Neuronal stem cell (in vitro differentiated cells): ENCODE data around the gene DDX24.

Source experiments
- DNase-seq: peaks from one replicate; pipeline ENCODE4 v3.0.0-alpha.2; 2013; ENCODE audit warnings: low spot score
- H2AFZ ChIP-seq: one replicate; pipeline ENCODE4 v1.6.1; 2013; ENCODE audit warnings: mild to moderate bottlenecking, low read length, inconsistent platforms
- H2AK5ac ChIP-seq: 2 replicates; pipeline ENCODE4 v1.6.1; 2013; ENCODE audit warnings: low read depth, mild to moderate bottlenecking, inconsistent platforms, low read length, moderate library complexity, mixed read lengths
- H2BK120ac ChIP-seq: 2 replicates; pipeline ENCODE4 v1.6.1; 2013; ENCODE audit warnings: low read depth, mild to moderate bottlenecking, inconsistent platforms, low read length, moderate library complexity, mixed read lengths
- H2BK12ac ChIP-seq: one replicate; pipeline ENCODE4 v1.6.1; 2013; ENCODE audit warnings: low read length, inconsistent platforms
- H2BK15ac ChIP-seq: 2 replicates; pipeline ENCODE4 v1.6.1; 2013; ENCODE audit warnings: mild to moderate bottlenecking, low read length, inconsistent platforms, mixed read lengths
- H2BK5ac ChIP-seq: one replicate; pipeline ENCODE4 v1.6.1; 2013; ENCODE audit warnings: inconsistent platforms, mild to moderate bottlenecking, low read length, moderate library complexity
- H3K14ac ChIP-seq: one replicate; pipeline ENCODE4 v1.6.1; 2013; ENCODE audit warnings: low read length, inconsistent platforms
- H3K18ac ChIP-seq: 2 replicates; pipeline ENCODE4 v1.6.1; 2013; ENCODE audit warnings: low read length, inconsistent platforms
- H3K23ac ChIP-seq: 2 replicates; pipeline ENCODE4 v1.6.1; 2013; ENCODE audit warnings: low read depth, mild to moderate bottlenecking, mixed read lengths, low read length, inconsistent platforms; ENCODE audit not compliant: poor library complexity
- H3K27ac ChIP-seq: replicated peaks from 3 replicates; pipeline ENCODE4 v1.5.1; 2013; ENCODE audit warnings: low read length, inconsistent platforms
- H3K27me3 ChIP-seq, 3 experiments: 2 replicates each; pipeline ENCODE4 v1.6.1; 2013; ENCODE audit warnings: low read length in 3 of 3, mild to moderate bottlenecking in 2 of 3, inconsistent platforms in 1 of 3, low read depth in 1 of 3, mixed read lengths in 1 of 3, moderate library complexity in 1 of 3; ENCODE audit not compliant: control insufficient read depth in 3 of 3, insufficient read depth in 3 of 3
- H3K36me3 ChIP-seq, 2 donors: replicated peaks in 1 of 2; 2 replicates each; pipeline ENCODE4 v1.6.1; 2013; ENCODE audit warnings: low read length in 2 of 2; ENCODE audit not compliant: control insufficient read depth in 2 of 2, insufficient read depth in 2 of 2
- H3K4ac ChIP-seq: 2 replicates; pipeline ENCODE4 v1.6.1; 2013; ENCODE audit warnings: inconsistent platforms, mild to moderate bottlenecking, low read length, moderate library complexity
- H3K4me1 ChIP-seq, 2 donors: 1 replicate in 1 of 2; 2 replicates in 1 of 2; pipeline ENCODE4 v1.6.1; 2013; ENCODE audit warnings: low read length in 2 of 2, low read depth in 1 of 2; ENCODE audit not compliant: control insufficient read depth in 2 of 2, insufficient read depth in 1 of 2
- H3K4me2 ChIP-seq: one replicate; pipeline ENCODE4 v1.6.1; 2013; ENCODE audit warnings: mild to moderate bottlenecking, low read length, inconsistent platforms; ENCODE audit not compliant: insufficient read depth, poor library complexity, severe bottlenecking
- H3K4me3 ChIP-seq, 2 donors: 2 replicates each; pipeline ENCODE4 v1.5.1; 2013; ENCODE audit warnings: low read length in 2 of 2, mild to moderate bottlenecking in 2 of 2, inconsistent platforms in 1 of 2, moderate library complexity in 1 of 2
- H3K79me1 ChIP-seq: one replicate; pipeline ENCODE4 v1.6.1; 2013; ENCODE audit warnings: low read depth, mild to moderate bottlenecking, inconsistent platforms, low read length, moderate library complexity
- H3K9ac ChIP-seq: one replicate; pipeline ENCODE4 v1.6.1; 2013; ENCODE audit warnings: mild to moderate bottlenecking, low read depth, low read length, inconsistent platforms; ENCODE audit not compliant: poor library complexity
- H3K9me3 ChIP-seq, 2 donors: replicated peaks in 1 of 2; 2 replicates each; pipeline versions ENCODE3 to v1.6.1; 2013; ENCODE audit warnings: low read length in 2 of 2, mild to moderate bottlenecking in 2 of 2, inconsistent platforms in 1 of 2, low read depth in 1 of 2, mixed read lengths in 1 of 2, moderate library complexity in 1 of 2; ENCODE audit not compliant: control insufficient read depth in 2 of 2, insufficient read depth in 1 of 2
- H4K8ac ChIP-seq: one replicate; pipeline ENCODE4 v1.6.1; 2013; ENCODE audit warnings: low read depth, mild to moderate bottlenecking, inconsistent platforms, low read length, moderate library complexity
- H4K91ac ChIP-seq: one replicate; pipeline ENCODE4 v1.6.1; 2013; ENCODE audit warnings: low read length, low read depth, mild to moderate bottlenecking, inconsistent platforms; ENCODE audit not compliant: poor library complexity
- WGBS, 2 donors: extraction: QIAGEN DNeasy Blood & Tissue Kit; methylation state at CpG; one replicate each; pipeline ENCODE4 v1.1.7; 2013; ENCODE audit warnings: missing lambda C conversion rate in 2 of 2, mixed read lengths in 1 of 2; ENCODE audit not compliant: insufficient read length in 2 of 2, insufficient replicate concordance in 1 of 2; ENCODE audit errors: extremely low coverage in 2 of 2; 5-methylcytosine and 5-hydroxymethylcytosine counted together

The DDX24 gene

DNA sequence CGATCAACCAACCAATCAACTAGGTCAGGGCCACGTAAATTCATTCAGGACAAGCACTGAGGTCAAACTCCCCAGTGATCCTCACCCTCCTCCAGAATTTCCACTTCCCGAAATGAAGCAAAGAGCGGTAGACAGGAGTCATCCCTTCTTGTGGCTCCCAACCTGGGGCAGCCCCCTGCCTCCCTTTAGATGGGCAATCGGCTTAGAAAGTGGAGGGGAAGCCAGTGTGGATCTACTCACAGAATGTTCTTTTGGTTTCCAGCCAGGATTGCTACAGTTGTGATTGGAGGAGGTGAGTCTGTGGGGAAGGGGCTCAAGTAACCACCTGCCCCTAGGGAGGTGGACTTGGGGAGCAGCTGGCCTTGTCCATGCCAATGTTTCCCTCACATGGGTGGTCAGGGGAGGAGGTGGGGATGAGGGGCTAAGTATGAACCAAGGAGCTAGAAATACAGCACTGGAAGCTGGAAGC, 33.6 kb upstream of the DDX24 start:
- no peak overlapping the region for H2AK5ac ChIP-seq
- H3K9me3 ChIP-seq = peaks cover 0 to 4% of the 10 kb centered on the region in 2 donors
- no peak overlapping the region for H2BK120ac ChIP-seq
- H3K18ac ChIP-seq = no peak overlapping the region
- peaks cover 0 to 3% (median 0%) of the 10 kb centered on the region in 3 experiments for H3K27me3 ChIP-seq
- no peak overlapping the region for H2AFZ ChIP-seq
- H3K4ac ChIP-seq = no peak overlapping the region
- H2BK12ac ChIP-seq = no peak overlapping the region
- DNase-seq = no peak
- no peak overlapping the region for H3K14ac ChIP-seq
- no peak overlapping the region for H4K91ac ChIP-seq
- no peak overlapping the region for H2BK5ac ChIP-seq
- H3K36me3 ChIP-seq = no peaks in the 10 kb centered on the region
- no peak overlapping the region for H2BK15ac ChIP-seq
- H3K4me3 ChIP-seq = no peak overlapping the region
- peaks cover 0 to 4% of the 10 kb centered on the region in 2 donors for H3K4me1 ChIP-seq
- no peak overlapping the region for H4K8ac ChIP-seq
- no CpG with 5 or more reads among the region's 5 CpGs for WGBS, 2 donors
- H3K27ac ChIP-seq = no peak overlapping the region
- no peak overlapping the region for H3K4me2 ChIP-seq
- no peak overlapping the region for H3K23ac ChIP-seq
- no peak overlapping the region for H3K9ac ChIP-seq
- H3K79me1 ChIP-seq = no peaks in the 10 kb centered on the region

- no peak overlapping the region for H2BK120ac ChIP-seq
- H3K14ac ChIP-seq = no peak overlapping the region
- H3K4me1 ChIP-seq = peaks cover 3 to 4% of the 10 kb centered on the region in 2 donors
- H3K4me3 ChIP-seq = no peak overlapping the region
- H2BK12ac ChIP-seq = no peak overlapping the region
- no peak overlapping the region for H2BK15ac ChIP-seq
- H3K4ac ChIP-seq = no peak overlapping the region
- H2BK5ac ChIP-seq = no peak overlapping the region
- DNase-seq = no peak
- H3K4me2 ChIP-seq = no peak overlapping the region
- H4K91ac ChIP-seq = no peak overlapping the region
- H3K27ac ChIP-seq = no peak overlapping the region
- H2AFZ ChIP-seq = no peak overlapping the region
- no peak overlapping the region for H2AK5ac ChIP-seq
- H3K79me1 ChIP-seq = no peaks in the 10 kb centered on the region
- no peak overlapping the region for H3K18ac ChIP-seq
- no peak overlapping the region for H3K23ac ChIP-seq
- no peak overlapping the region for H4K8ac ChIP-seq
- H3K9ac ChIP-seq = no peak overlapping the region
- no peaks in the 10 kb centered on the region for H3K36me3 ChIP-seq
- H3K9me3 ChIP-seq = peaks cover 0 to 1% of the 10 kb centered on the region in 2 donors
- no peaks in the 10 kb centered on the region for H3K27me3 ChIP-seq
- no CpG with 5 or more reads among the region's 5 CpGs for WGBS, 2 donors
Observed at GRCh38 chr14:94113908-94114588, 33.0 kb upstream of the DDX24 start.

DNA sequence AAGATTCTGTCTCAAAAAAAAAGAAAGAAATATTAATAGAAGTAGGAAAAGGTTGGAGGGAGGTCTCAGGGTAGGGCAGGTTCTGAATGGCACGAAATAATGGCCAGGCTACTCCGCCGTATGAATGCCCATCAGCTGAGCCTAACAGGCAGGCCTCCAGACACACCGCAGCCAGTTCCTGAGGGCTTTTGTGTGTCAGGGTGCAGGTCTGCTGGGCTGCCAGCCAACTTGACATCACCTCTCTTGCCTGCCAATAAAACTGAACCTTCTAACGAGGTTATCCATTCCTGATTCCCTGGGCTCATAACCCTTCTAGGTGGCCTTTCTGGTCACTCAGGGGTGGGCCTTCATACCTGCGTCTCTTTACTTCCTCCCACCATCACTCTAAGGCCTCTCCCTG, 32.5 kb upstream of the DDX24 start:
- Histone ChIP-seq H3K27me3 (no peaks in the 10 kb centered on the region), H3K36me3 (no peaks in the 10 kb centered on the region), H2AFZ (no peak overlapping the region), H3K27ac (no peak overlapping the region), H2BK12ac (no peak overlapping the region), H3K9ac (no peak overlapping the region), H3K4me1 (peaks cover 3 to 4% of the 10 kb centered on the region in 2 donors), H3K23ac (no peak overlapping the region), H2BK120ac (no peak overlapping the region), H2AK5ac (no peak overlapping the region), H4K91ac (no peak overlapping the region), H3K14ac (no peak overlapping the region), H3K9me3 (peaks cover 0 to 1% of the 10 kb centered on the region in 2 donors), H3K18ac (no peak overlapping the region), H3K79me1 (no peaks in the 10 kb centered on the region), H3K4me3 (no peak overlapping the region), H2BK15ac (no peak overlapping the region), H2BK5ac (no peak overlapping the region), H3K4ac (no peak overlapping the region), H4K8ac (no peak overlapping the region), H3K4me2 (no peak overlapping the region)
- no CpG with 5 or more reads among the region's 6 CpGs for WGBS, 2 donors
- DNase-seq = no peak

DNA sequence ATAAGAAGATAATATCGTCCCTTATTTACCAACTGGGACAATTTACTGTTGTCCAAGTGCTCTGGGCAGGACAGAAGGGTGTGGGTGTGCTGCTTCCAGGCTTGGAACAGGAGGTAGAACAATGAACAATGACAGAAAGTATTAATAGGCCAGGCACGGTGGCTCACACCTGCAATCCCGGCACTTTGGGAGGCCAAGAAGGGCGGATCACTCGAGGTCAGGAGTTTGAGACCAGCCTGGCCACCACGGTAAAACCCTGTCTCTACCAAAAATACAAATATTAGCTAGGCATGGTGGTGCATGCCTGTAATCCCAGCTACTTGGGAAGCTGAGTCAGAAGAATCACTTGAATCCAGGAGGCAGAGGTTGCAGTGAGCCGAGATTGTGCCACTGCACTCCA, 32.1 kb upstream of the DDX24 start:
- no CpG with 5 or more reads among the region's 7 CpGs for WGBS, 2 donors
- DNase-seq = no peak
- H3K4me1 ChIP-seq = peaks cover 3 to 4% of the 10 kb centered on the region in 2 donors

More for the DNA sequence above, 32.1 kb upstream of the DDX24 start:
- H4K91ac ChIP-seq = no peak overlapping the region
- H2BK15ac ChIP-seq = no peak overlapping the region
- no peak overlapping the region for H2BK5ac ChIP-seq
- H4K8ac ChIP-seq = no peak overlapping the region
- no peak overlapping the region for H3K9ac ChIP-seq
- H3K9me3 ChIP-seq = peaks cover 0 to 1% of the 10 kb centered on the region in 2 donors
- no peak overlapping the region for H3K4me2 ChIP-seq
- H3K27ac ChIP-seq = no peak overlapping the region
- no peak overlapping the region for H3K4ac ChIP-seq
- H3K18ac ChIP-seq = no peak overlapping the region
- no peak overlapping the region for H2BK12ac ChIP-seq
- no peak overlapping the region for H3K4me3 ChIP-seq
- H2AK5ac ChIP-seq = no peak overlapping the region
- no peak overlapping the region for H3K14ac ChIP-seq
- no peaks in the 10 kb centered on the region for H3K79me1 ChIP-seq
- no peak overlapping the region for H2AFZ ChIP-seq
- no peaks in the 10 kb centered on the region for H3K27me3 ChIP-seq
- no peaks in the 10 kb centered on the region for H3K36me3 ChIP-seq
- H2BK120ac ChIP-seq = no peak overlapping the region
- H3K23ac ChIP-seq = no peak overlapping the region
